GM12878 (cell line): ENCODE data around the gene RALGAPA2.

Experiments used
- MEF2B ChIP-seq: fragments of 450-650 bp; IDR thresholded peaks from 2 replicates; pipeline ENCODE4 v1.6.1; 2018; ENCODE audit warnings: mild to moderate bottlenecking, moderate library complexity; ENCODE audit not compliant: partially characterized antibody, poor library complexity, severe bottlenecking
- TCF7 ChIP-seq: IDR thresholded peaks from 2 replicates; pipeline ENCODE4 v1.6.1; 2014; ENCODE audit warnings: antibody characterized with exemption, borderline replicate concordance
- YBX1 ChIP-seq: fragments of 450-650 bp; IDR thresholded peaks from 2 replicates; pipeline ENCODE4 v1.6.1; 2016; ENCODE audit warnings: antibody characterized with exemption
- TF ChIP-seq, protein P1 (sequence below), 3 experiments: IDR thresholded peaks in 2 of 3; conservative IDR thresholded peaks in 1 of 3; 2 replicates each; pipeline ENCODE4 v1.5.1; 2011; ENCODE audit warnings: low read depth in 3 of 3, low read length in 3 of 3, mild to moderate bottlenecking in 3 of 3, control low read depth in 2 of 3, moderate library complexity in 2 of 3, inconsistent platforms in 1 of 3, mixed read lengths in 1 of 3; ENCODE audit not compliant: control insufficient read depth in 2 of 3, insufficient read depth in 1 of 3; ENCODE audit errors: extremely low read depth in 1 of 3

DNA sequence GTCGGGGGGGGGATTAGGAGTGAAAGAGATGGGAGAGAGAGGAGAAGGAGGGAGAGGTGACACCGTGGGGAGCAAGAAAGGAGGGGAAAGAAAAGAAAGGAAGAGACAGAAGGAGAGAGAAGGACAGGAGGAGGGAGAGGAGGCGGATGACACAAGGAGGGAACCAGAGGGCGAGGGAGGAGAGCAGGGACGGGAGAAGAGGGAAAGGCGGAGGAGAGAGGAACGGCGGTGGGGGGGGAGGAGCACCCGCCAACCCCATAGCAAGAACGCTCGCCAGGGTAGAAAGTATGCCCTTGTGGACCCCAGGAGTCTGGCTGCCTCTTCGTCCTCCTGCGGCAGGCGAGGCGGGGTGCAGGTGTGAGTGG lies 349.0 kb downstream of the RALGAPA2 start:
- no peak for TF ChIP-seq MEF2B
- no peak for TF ChIP-seq YBX1
- TF ChIP-seq, protein P1, sequence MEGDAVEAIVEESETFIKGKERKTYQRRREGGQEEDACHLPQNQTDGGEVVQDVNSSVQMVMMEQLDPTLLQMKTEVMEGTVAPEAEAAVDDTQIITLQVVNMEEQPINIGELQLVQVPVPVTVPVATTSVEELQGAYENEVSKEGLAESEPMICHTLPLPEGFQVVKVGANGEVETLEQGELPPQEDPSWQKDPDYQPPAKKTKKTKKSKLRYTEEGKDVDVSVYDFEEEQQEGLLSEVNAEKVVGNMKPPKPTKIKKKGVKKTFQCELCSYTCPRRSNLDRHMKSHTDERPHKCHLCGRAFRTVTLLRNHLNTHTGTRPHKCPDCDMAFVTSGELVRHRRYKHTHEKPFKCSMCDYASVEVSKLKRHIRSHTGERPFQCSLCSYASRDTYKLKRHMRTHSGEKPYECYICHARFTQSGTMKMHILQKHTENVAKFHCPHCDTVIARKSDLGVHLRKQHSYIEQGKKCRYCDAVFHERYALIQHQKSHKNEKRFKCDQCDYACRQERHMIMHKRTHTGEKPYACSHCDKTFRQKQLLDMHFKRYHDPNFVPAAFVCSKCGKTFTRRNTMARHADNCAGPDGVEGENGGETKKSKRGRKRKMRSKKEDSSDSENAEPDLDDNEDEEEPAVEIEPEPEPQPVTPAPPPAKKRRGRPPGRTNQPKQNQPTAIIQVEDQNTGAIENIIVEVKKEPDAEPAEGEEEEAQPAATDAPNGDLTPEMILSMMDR (IDR thresholded peaks at IDR 0.05 in 2 of 3, conservative IDR thresholded peaks at IDR 0.05 in 1 of 3; ENCODE audit: control insufficient read depth in 2 of 3, extremely low read depth in 1 of 3, insufficient read depth in 1 of 3, low read depth in 3 of 3, low read length in 3 of 3): no peak
- TF ChIP-seq TCF7: no peak
